ENCODE measurements around the gene SCYGR1.
"Not testable (repeated sequence)": the region's sequence is repeated elsewhere in the genome, so short reads cannot be mapped to it uniquely, and the experiment has no call there.

Gene SCYGR1

DNA sequence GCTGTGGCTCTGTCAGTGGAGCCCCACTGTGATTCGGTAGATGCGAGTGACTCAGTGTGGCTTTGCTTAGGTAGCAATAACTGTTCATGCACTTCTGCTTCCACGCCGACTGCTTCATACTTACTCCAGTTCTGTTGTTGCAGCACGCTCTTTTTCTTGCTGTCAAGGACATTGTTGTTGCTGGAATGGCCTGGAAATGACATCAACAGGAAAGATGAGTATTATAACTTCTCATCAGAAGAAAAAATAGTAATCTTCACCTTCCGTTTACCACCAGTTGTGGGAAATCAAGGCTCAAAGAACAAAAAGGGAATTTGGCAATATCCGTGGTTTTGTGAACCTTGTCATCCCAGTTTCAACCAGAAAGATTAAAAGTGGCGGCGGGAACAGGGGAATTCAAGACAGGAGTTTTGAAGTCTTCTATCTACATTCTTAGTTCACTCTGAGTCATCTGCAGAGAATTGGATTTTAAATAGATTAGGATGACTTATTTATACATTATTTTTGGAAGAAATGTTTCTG is 16.9 kb downstream of the SCYGR1 start:
- peak; percentile 52 for DNase-seq (ENCODE audit: low read depth)

DNA sequence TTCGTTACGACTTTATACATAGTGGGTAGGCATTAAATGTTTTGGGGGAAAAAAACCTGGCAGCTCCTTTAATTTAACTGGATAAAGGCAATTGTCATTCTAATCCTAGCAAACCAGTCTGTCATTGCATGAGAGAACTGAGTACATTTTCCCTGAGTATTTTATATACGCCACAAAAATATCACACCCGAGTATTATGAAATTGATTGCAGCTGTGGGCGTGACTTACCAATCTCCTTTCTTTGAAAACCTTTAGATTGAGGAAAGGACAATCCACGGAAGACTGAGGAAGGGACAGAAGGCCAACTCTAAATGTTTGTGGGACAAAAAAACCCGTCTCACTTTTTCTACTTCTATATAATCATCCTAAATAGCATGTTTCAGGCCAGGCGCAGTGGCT is 17.7 kb downstream of the SCYGR1 start:
- no peak for DNase-seq (ENCODE audit: low read depth)

DNA sequence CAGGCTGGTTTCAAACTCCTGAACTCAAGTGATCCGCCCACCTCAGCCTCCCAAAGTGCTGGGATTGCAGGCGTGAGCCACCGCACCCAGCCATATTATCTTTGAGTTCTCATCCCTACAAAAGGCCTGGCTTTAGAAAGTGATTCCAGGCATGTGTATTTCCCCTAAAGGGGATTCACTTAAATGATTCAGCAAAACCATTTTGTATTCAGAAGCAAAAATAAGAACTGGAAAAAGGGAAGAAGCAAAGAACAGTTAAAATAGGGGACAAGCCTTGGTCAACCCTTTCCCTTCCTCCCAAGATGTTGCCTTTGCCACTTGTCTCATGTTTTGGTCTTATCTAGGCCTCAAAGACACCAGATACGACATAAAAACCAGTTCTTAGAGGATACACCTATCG is 19.2 kb downstream of the SCYGR1 start:
- no peak for DNase-seq (ENCODE audit: low read depth)

DNA sequence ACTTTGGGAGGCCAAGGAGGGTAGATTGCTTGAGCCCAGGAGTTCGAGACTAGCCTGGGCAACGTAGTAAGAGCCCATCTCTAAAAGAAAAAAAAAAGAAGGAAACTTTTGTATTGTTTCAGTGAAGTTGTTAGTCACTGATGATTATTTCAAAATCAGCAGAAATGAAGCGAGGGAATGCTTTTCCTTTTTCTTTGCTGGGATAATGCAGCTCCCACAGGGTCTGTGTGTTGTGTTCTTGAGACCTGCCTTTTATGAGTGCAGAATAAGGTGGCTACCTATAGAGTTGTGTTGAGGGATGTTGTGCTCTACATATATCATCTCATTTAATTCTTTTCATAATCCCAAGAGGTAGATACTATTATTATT is 20.3 kb downstream of the SCYGR1 start:
- no peak for DNase-seq (ENCODE audit: low read depth)

DNA sequence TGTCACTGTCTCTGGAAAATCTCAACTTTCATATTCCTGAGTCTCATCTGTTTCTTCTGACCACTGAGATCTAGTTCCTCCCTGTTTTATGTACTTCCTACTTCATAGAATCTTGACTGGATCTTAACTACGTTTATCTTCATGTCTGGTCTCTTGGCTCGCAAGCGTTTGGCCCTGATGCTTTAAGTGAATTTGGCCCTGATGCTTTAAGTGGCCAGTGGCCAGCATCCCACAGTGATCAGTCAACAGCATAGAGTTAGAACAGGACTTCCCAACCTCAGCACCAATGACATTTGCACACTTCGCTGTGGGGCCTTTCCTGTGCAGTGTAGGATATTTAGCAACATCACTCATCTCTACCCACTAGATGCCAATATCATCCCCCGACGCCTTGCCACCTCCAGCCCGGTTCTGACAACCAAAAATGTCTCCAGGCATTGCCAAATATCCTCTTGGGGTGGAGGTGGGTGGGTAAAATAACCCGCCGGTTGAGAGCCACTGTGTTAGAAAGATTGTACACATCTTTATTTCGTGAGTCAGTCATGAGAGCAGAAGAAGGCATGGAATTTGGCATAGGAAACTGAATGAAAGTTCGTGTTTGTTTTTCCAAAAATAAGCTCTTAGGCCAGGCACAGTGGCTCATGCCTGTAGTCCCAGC is 20.9 kb downstream of the SCYGR1 start:
- peak; percentile 72 for DNase-seq (ENCODE audit: low read depth)

DNA sequence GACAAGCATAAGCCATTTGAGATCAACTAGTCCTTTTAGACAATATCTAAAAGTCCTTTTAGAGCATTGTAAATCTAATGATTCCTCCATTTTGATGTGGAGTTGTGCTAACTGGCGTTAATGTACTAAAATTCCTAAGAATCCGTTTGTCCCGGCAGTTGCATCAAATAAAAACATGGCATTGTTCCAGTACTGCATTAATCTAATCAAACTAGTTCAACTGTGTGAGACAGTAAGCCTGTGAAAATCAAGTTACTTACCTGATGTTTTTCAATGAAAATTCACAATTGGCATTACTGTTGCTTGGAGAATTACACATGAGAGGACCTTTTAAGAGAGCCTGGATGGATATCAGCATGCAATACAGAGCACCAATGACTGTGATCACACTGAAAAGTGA is 21.9 kb downstream of the SCYGR1 start:
- no peak for DNase-seq (ENCODE audit: low read depth)

DNA sequence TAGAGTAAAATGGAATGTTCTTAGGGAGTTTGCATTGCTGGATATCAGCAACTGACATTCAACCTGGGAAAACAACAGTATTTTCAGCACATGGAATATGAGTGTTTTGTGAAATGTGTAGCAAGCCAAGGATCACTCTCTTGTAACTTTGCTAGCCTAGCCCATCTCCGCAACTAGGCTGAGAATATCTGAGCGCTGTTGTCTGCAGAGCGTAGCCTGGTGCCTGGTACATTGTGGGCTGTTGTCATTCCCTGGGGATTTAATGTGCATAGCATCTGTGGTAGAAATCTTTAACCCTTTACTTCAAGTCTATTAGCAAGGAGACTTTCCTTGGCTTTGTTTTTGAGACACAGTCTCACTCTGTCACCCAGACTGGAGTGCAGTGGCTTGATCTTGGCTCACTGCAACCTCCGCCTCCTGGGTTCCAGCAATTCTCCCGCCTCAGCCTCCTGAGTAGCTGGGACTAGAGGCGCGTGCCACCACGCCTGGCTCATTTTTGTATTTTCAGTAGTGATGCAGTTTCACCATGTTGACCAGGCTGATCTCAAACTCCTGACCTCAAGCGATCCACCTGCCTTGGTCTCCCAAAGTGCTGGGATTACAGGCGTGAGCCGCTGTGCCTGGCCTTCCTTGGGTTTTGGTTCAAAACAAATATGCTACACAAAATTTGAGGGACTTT is 23.0 kb downstream of the SCYGR1 start:
- DNase-seq (ENCODE audit: low read depth) = not testable (repeated sequence)

DNA sequence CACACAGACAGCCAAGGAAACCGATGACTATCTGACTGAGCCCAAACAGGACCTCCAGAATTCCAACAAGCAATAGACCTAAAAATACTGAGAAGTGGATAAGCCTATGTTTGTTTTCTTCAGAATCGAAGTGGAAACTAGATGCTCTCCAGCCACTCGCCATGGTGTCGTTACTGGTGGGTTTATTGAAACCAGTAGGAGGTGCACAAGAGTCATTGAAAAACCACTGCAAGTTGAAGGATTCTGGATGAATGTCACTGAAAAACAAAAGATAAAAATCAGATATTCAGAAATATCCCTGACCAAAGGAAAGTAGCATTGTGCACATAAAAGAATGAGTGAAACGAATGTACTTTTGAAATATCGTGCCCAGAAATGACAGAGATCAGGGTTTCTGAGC is 24.0 kb downstream of the SCYGR1 start:
- DNase-seq (ENCODE audit: low read depth) = no peak

DNA sequence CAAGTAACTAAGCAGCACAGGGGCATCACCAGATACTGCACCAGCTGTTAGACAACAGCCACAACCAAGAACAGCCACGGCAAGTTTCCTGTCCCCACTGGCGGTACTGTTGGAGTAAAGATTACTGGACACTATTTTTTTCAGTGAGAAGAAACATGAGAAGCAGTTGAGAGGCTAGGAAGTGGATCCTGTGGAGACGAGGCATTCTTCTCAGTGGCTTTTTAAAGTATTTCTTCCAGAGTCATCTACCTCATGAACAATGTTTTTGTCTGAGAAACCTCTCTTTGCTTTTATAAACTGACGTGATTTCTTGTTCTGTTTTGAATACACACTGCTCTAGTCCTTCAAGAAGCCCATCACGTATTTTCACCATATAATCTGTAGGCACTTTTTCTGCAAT is 27.4 kb downstream of the SCYGR1 start:
- DNase-seq (ENCODE audit: low read depth) = no peak

DNA sequence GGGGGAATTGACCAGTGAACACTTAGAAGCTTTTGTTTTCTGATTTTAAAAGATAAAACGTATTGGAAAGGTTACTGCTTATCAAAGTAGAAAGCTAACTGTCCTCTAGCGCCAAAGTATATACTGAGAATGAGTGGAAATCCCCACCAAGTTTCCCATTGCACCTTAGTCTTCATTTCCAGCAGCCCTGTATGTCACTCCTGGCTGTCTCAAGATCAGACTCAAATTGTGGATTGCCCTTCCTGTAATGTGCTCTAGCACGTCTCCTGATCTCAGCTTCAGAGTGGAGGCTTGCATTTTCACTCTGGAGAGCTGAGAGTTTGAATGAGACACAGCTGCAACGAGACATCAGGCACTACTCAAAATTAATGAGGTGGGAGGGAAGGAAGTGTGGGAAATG is 36.1 kb downstream of the SCYGR1 start:
- no peak for DNase-seq (ENCODE audit: low read depth)

DNA sequence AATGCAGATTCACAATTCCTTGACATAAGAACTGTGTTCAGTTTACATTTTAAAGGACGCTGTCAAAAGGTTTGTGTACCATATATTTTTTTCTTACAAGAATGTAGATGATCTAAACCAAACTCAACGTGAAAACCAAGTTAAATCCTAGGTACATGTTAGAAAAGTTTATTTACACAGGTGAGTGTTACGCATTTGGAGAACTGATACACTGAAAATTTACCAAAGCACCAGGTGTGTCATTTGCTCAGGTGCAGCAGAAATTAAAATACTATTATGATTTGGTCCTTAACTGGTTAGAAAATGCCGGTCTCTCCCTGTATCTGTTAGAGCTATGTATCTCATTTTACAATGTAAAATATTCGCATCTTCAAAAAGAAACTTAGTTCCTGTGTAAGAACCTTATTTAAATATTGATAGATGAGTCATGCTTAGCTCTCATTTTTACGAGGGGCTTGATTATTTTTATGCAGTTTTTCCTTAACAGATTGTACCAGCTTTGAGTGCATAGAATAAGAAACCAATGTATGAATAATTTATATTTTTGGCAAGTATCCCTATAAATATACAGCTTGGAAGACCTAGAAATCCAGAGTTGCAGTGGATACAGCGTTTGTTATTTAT is 37.6 kb downstream of the SCYGR1 start:
- no peak for DNase-seq (ENCODE audit: low read depth)

DNA sequence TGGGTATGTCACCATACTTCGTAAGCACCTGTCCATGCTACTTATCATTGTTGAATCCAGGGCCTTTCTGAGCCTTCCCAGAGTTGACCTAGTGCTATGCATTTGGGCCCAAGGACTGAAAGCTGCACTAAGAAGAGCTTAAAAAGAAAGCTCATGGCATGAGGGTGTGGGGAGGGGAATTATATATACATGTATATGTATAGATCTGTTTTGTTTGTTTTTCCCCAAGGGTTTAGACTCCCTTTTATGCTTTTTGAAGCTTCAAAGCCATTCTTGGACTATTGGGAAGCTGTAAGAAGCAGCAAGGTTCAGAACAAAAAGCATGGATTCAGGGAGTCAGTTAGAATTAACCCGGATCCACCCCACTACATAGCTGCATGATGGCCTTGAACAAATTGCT is 39.4 kb downstream of the SCYGR1 start:
- no peak for DNase-seq (ENCODE audit: low read depth)

DNA sequence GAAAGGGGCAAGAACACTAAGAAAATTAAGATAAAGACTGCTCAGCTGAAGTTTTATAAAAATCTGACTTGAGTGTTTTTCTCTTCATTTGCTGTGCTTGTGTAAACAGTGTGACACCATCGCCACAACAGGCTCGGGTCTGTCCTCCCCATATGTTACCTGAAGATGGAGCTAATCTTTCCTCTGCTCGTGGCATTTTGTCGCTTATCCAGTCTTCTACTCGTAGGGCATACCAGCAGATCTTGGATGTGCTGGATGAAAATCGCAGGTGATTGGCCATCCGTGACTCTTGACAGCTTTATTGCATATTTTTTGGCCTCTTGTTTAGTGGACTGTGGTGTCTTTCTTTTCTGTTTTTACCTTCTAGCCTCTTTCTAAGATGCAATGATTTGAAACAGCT is 40.6 kb downstream of the SCYGR1 start:
- DNase-seq (ENCODE audit: low read depth) = no peak

DNA sequence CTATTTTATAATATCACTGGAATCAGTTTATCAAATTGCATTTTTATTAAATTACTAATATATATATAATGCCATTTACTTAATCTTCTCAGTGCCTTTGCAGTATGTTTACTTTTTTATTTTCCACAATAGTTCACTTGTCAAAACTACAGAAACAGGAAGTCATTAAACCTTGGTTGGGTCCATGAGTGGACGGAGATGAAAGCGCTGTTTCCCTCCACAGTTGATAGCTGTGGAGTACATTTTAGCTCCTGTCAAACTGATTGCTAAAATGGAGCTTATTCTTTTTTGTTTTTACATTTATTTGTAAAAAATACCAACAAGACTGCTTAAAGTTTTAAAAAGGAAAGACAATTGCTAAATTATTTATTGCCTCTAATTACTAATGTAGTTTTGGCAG is 43.5 kb downstream of the SCYGR1 start:
- DNase-seq (ENCODE audit: low read depth) = no peak

DNA sequence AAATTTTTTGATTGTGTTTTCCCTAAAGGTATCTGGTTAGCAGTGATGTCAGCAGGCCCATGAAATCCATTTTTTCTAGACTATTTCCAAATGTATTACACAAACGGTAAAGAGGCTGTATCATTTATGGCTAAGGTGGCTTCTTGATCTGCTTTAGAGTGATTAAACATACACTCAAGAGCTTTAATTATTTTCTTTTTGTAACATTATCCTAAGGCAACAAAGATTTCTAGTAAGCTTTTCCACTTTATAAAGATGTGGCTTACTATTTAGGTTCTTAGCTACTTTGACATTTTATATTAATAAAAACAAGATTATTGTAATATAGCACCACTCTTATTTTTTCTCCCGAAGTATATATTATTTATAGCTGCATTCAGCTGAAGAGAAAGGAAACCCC is 46.2 kb downstream of the SCYGR1 start:
- no peak for DNase-seq (ENCODE audit: low read depth)

DNA sequence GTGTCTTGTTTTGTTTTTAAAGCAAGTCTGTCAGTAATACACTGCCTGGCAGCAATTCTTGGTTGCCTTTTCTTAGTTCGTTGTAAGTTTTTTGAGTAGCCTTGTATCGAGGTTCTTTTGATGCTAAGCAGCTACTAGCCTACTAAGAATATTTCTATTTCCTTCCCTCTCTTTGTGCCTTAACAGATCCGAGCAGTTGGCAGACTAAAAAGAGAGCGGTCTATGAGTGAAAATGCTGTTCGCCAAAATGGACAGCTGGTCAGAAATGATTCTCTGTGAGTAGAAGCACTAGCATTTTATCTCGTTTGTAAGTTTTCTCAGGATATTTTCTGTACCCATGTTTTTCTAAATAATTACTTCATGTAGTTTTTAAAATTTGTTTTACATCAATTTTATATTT is 47.6 kb downstream of the SCYGR1 start:
- DNase-seq (ENCODE audit: low read depth) = no peak

DNA sequence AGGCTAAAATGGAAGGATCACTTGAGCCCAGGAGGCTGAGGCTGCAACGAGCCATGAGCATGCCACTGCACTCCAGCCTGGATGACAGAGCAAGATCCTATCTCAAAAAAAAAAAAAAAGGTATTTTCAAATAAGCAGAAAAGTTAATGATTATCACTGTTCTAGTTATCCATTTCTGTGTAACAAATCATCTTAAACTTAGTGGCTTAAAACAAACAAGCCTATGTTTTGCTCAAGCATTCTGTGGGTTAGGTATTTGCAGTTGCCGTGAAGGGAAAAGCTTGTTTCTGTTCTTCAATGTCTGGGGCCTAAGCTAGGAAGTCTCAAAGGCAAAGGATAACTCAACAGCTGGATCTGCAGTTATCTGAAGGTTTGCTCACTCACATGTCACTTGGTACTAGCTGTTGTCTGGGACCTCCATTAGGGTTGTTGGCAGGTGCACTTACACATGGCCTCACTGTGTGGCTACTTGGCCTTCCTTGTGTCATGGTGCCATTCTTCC is 48.6 kb downstream of the SCYGR1 start:
- no peak for DNase-seq (ENCODE audit: low read depth)

Measured in stromal cell of bone marrow (primary cell).